Panc1 (cell line): ENCODE data around the gene PPP1R14C. TPM values are rescaled to one million over a fixed set of nuclear protein-coding genes. Genes with fewer than 3 reads are reported as not detected.

ENCODE experiments used
- ATAC-seq: fragments of 200-7000 bp; cut with Tn5 transposase; 2 replicates; pipeline ENCODE4 v1.9.1; 2020; ENCODE audit warnings: mild to moderate bottlenecking, moderate library complexity
- BruUV-seq: library from RNA; stranded (reverse); fragments of 400-500 nt; replicated peaks from 2 replicates; lab custom pipeline; 2021; lab: Mats Ljungman, UMichigan
- CTCF ChIA-PET: fragments of 300-600 bp; sonication (Branson Sonifier 250); formaldehyde crosslinking; loops from one replicate; lab custom pipeline; 2022; ENCODE audit warnings: antibody characterized with exemption; lab: Charles Lee
- POLR2A ChIA-PET: fragments of 300-600 bp; sonication (Branson Sonifier 250); formaldehyde crosslinking; loops from one replicate; lab custom pipeline; 2022; ENCODE audit warnings: antibody characterized with exemption; lab: Charles Lee
- DNase-seq: peaks from one replicate; pipeline ENCODE4 v3.0.0-alpha.2; 2010; ENCODE audit warnings: low read depth, low spot score
- H3K27ac ChIP-seq: 2 replicates; pipeline ENCODE4 v1.5.1; 2011; ENCODE audit warnings: mild to moderate bottlenecking, low read length, inconsistent platforms
- H3K27me3 ChIP-seq: fragments of 200-500 bp; sonication (Bioruptor generic); 2 replicates; pipeline ENCODE4 v1.6.0; 2014; ENCODE audit warnings: low read length, inconsistent platforms; ENCODE audit not compliant: control insufficient read depth, insufficient read depth
- H3K36me3 ChIP-seq: fragments of 200-500 bp; sonication (Bioruptor generic); 2 replicates; pipeline ENCODE4 v1.5.1; 2014; ENCODE audit warnings: inconsistent platforms, mild to moderate bottlenecking, low read length, moderate library complexity; ENCODE audit not compliant: control insufficient read depth, insufficient read depth
- H3K4me1 ChIP-seq: 2 replicates; pipeline ENCODE4 v1.5.1; 2011; ENCODE audit warnings: inconsistent platforms, mild to moderate bottlenecking, low read length, moderate library complexity; ENCODE audit not compliant: control insufficient read depth, insufficient read depth
- H3K4me3 ChIP-seq, 2 experiments: 2 replicates each; pipeline ENCODE4 v1.5.1; 2011 to 2012; ENCODE audit warnings: low read depth in 2 of 2, low read length in 2 of 2, mild to moderate bottlenecking in 2 of 2, inconsistent platforms in 1 of 2, moderate library complexity in 1 of 2
- H3K9me3 ChIP-seq: fragments of 200-500 bp; sonication (Bioruptor generic); 2 replicates; pipeline ENCODE4 v1.5.1; 2014; ENCODE audit warnings: low read depth, mild to moderate bottlenecking, inconsistent platforms, low read length, moderate library complexity; ENCODE audit not compliant: control insufficient read depth, insufficient read depth
- CTCF ChIP-seq: fragments of 450-650 bp; IDR thresholded peaks from 2 replicates; pipeline ENCODE4 v1.5.1; 2017; ENCODE audit warnings: mild to moderate bottlenecking
- POLR2AphosphoS5 ChIP-seq: IDR thresholded peaks from 2 replicates; pipeline ENCODE4 v1.6.1; 2012; ENCODE audit warnings: mild to moderate bottlenecking, low read depth, low read length, moderate library complexity
- SIN3A ChIP-seq: IDR thresholded peaks from 2 replicates; pipeline ENCODE4 v1.6.1; 2012; ENCODE audit warnings: low read depth, mild to moderate bottlenecking, low read length, moderate library complexity, borderline replicate concordance; ENCODE audit not compliant: insufficient read depth
- TCF7L2 ChIP-seq: IDR thresholded peaks from 2 replicates; pipeline ENCODE4 v1.6.1; 2011; ENCODE audit warnings: mild to moderate bottlenecking, low read depth, low read length, inconsistent platforms
- in situ Hi-C: cut with HindIII; loops from 2 replicates; pipeline ENCODE4 v1.10.0; 2016; ENCODE audit warnings: low sequenced_read_pairs, low pct_unique_long_range_greater_than_20kb
- intact Hi-C: fragments of 100-400 bp; cut with micrococcal nuclease; formaldehyde crosslinking; loops from one replicate; pipeline ENCODE4 v1.10.0; 2022; ENCODE audit not compliant: unreplicated experiment
- total RNA-seq: library from RNA; stranded (reverse); gene quantifications from one replicate; pipeline ENCODE4 v1.2.1, GENCODE V29; 2021; ENCODE audit not compliant: unreplicated experiment
- TF ChIP-seq, protein P1 (sequence below), 2 experiments: IDR thresholded peaks; 2 replicates each; pipeline ENCODE4 v1.6.1; 2011 to 2012; ENCODE audit warnings: low read depth in 2 of 2, control low read depth in 1 of 2, low read length in 1 of 2, mild to moderate bottlenecking in 1 of 2, moderate library complexity in 1 of 2; ENCODE audit not compliant: insufficient read depth in 1 of 2

Gene PPP1R14C
- total RNA-seq, 1 experiment from 2014 or later, result not detected

DNA sequence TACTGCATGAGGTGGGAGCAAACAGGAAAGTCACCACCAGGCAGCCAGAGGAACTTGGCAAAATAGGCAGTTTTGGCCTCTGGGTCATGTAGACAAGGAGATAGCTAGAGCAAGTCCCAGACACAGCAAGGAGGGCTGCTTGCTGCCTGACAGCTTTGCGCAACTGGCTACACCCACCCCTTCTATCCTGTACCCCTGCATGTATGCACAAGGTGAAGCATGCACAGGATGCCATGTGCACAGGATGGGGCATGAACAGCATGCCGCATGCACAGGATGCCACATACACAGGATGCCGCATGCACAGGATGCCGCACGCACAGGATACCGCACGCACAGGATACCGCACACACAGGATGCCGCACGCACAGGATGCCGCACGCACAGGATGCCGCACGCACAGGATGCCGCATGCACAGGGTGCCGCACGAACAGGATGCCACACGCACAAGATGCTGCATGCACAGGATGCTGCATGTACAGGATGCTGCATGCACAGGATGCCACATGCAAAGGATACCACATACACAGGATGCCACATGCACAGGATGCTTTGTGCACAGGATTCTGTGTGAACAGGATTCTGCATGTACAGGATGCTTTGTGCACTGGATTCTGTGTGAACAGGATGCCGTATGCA is 121.0 kb downstream of the PPP1R14C start:
- Histone ChIP-seq H3K4me1 (no peaks in the 10 kb centered on the region), H3K27me3 (no peaks in the 10 kb centered on the region), H3K36me3 (no peaks in the 10 kb centered on the region), H3K4me3 (no peak overlapping the region), H3K27ac (no peak overlapping the region), H3K9me3 (no peaks in the 10 kb centered on the region)
- ATAC-seq (no peak), DNase-seq (no peak)
- in situ Hi-C loops, result no loop called here
- no TSS peak for BruUV-seq
- ChIA-PET POLR2A (no interaction called here), CTCF (no interaction called here)
- TF ChIP-seq TCF7L2, result no peak
- TF ChIP-seq CTCF, result no peak
- no peak for TF ChIP-seq POLR2AphosphoS5
- TF ChIP-seq, protein P1, sequence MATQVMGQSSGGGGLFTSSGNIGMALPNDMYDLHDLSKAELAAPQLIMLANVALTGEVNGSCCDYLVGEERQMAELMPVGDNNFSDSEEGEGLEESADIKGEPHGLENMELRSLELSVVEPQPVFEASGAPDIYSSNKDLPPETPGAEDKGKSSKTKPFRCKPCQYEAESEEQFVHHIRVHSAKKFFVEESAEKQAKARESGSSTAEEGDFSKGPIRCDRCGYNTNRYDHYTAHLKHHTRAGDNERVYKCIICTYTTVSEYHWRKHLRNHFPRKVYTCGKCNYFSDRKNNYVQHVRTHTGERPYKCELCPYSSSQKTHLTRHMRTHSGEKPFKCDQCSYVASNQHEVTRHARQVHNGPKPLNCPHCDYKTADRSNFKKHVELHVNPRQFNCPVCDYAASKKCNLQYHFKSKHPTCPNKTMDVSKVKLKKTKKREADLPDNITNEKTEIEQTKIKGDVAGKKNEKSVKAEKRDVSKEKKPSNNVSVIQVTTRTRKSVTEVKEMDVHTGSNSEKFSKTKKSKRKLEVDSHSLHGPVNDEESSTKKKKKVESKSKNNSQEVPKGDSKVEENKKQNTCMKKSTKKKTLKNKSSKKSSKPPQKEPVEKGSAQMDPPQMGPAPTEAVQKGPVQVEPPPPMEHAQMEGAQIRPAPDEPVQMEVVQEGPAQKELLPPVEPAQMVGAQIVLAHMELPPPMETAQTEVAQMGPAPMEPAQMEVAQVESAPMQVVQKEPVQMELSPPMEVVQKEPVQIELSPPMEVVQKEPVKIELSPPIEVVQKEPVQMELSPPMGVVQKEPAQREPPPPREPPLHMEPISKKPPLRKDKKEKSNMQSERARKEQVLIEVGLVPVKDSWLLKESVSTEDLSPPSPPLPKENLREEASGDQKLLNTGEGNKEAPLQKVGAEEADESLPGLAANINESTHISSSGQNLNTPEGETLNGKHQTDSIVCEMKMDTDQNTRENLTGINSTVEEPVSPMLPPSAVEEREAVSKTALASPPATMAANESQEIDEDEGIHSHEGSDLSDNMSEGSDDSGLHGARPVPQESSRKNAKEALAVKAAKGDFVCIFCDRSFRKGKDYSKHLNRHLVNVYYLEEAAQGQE (IDR thresholded peaks at IDR 0.05; ENCODE audit: insufficient read depth in 1 of 2, low read depth in 2 of 2, low read length in 1 of 2), result no peak
- no peak for TF ChIP-seq SIN3A
- intact Hi-C loops, result no loop called here

- H3K27me3 ChIP-seq, result no peaks in the 10 kb centered on the region
- no peak overlapping the region for H3K4me3 ChIP-seq
- no TSS peak for BruUV-seq
- no peak for ATAC-seq
- H3K4me1 ChIP-seq, result no peaks in the 10 kb centered on the region
- H3K27ac ChIP-seq, result no peak overlapping the region
- no peaks in the 10 kb centered on the region for H3K9me3 ChIP-seq
- in situ Hi-C loops (no loop called here), intact Hi-C loops (no loop called here)
- TF ChIP-seq CTCF, result no peak
- TF ChIP-seq SIN3A, result no peak
- TF ChIP-seq, protein P1 (IDR thresholded peaks at IDR 0.05; ENCODE audit: insufficient read depth in 1 of 2, low read depth in 2 of 2, low read length in 1 of 2), result no peak
- no peak for TF ChIP-seq TCF7L2
- no peak for TF ChIP-seq POLR2AphosphoS5
- no peak for DNase-seq
- CTCF ChIA-PET, result no interaction called here
- POLR2A ChIA-PET, result no interaction called here
- no peaks in the 10 kb centered on the region for H3K36me3 ChIP-seq
Measured at GRCh38 chr6:150266309-150266708, 123.5 kb downstream of the PPP1R14C start.
